Spleen (tissue), 11 donors: Measurements from ENCODE around the gene INPP5D. TPM values are rescaled to one million over a fixed set of nuclear protein-coding genes. Genes with fewer than 3 reads are reported as not detected.
A peak's percentile ranks its signal among the peaks of the same experiment; 100 is the strongest.

Experiments used
- DNase-seq: peaks from one replicate; pipeline ENCODE4 v3.0.0-alpha.2; 2020
- H3K27ac ChIP-seq, 8 donors: fragments of 200-600 bp; sonication (generic) in 7 of 8; 1 replicate in 4 of 8; 2 replicates in 4 of 8; pipeline versions ENCODE4 v1.5.0 to v1.8.0; 2016 to 2021; ENCODE audit warnings: inconsistent platforms in 4 of 8, mild to moderate bottlenecking in 4 of 8, moderate library complexity in 1 of 8
- H3K27me3 ChIP-seq, 7 donors: fragments of 200-600 bp; sonication (generic) in 6 of 7; replicated peaks in 1 of 7; 1 replicate in 4 of 7; 2 replicates in 3 of 7; pipeline versions ENCODE4 v1.5.0 to v1.8.0; 2016 to 2021; ENCODE audit warnings: inconsistent platforms in 3 of 7, mild to moderate bottlenecking in 1 of 7
- H3K36me3 ChIP-seq, 6 donors: fragments of 200-600 bp; sonication (generic) in 5 of 6; 1 replicate in 4 of 6; 2 replicates in 2 of 6; pipeline versions ENCODE4 v1.5.0 to v1.8.0; 2016 to 2021; ENCODE audit warnings: inconsistent platforms in 2 of 6
- H3K4me1 ChIP-seq, 6 donors: fragments of 200-600 bp; sonication (generic) in 5 of 6; 1 replicate in 3 of 6; 2 replicates in 3 of 6; pipeline versions ENCODE4 v1.5.0 to v1.8.0; 2016 to 2021; ENCODE audit warnings: inconsistent platforms in 3 of 6
- H3K4me3 ChIP-seq, 8 donors: fragments of 200-600 bp; sonication (generic) in 7 of 8; 1 replicate in 4 of 8; 2 replicates in 4 of 8; pipeline versions ENCODE4 v1.5.0 to v1.8.0; 2016 to 2021; ENCODE audit warnings: inconsistent platforms in 4 of 8, mild to moderate bottlenecking in 4 of 8, moderate library complexity in 2 of 8
- H3K9me3 ChIP-seq, 8 donors: fragments of 200-600 bp; sonication (generic) in 7 of 8; 1 replicate in 4 of 8; 2 replicates in 4 of 8; pipeline versions ENCODE4 v1.5.0 to v1.8.0; 2016 to 2021; ENCODE audit warnings: inconsistent platforms in 4 of 8
- CTCF ChIP-seq, 11 experiments: fragments of 200-600 bp in 7 of 11; fragments of 450-650 bp in 4 of 11; sonication (generic) in 4 of 11; IDR thresholded peaks in 8 of 11; conservative IDR thresholded peaks in 3 of 11; 1 replicate in 7 of 11; 2 replicates in 4 of 11; pipeline versions ENCODE4 v1.4.0 to v1.8.0; 2016 to 2021; ENCODE audit warnings: antibody characterized with exemption in 11 of 11, inconsistent platforms in 4 of 11, mild to moderate bottlenecking in 1 of 11
- POLR2A ChIP-seq, 3 donors: fragments of 450-650 bp; IDR thresholded peaks; one replicate each; pipeline ENCODE4 v1.5.1; 2017; ENCODE audit warnings: antibody characterized with exemption in 3 of 3, mild to moderate bottlenecking in 1 of 3
- POLR2AphosphoS5 ChIP-seq, 3 donors: sonication (generic); formaldehyde crosslinking; IDR thresholded peaks; one replicate each; pipeline ENCODE4 v1.5.1; 2017; ENCODE audit warnings: antibody characterized with exemption in 3 of 3
- WGBS, 5 donors: extraction: QIAGEN DNeasy Blood & Tissue Kit in 3 of 5; methylation state at CpG; one replicate each; pipeline versions ENCODE4 v1.1.5 to v1.1.7; 2013 to 2018; 5-methylcytosine and 5-hydroxymethylcytosine counted together
- intact Hi-C: fragments of 100-400 bp; cut with DNase I; formaldehyde crosslinking; loops from one replicate; pipeline ENCODE4 v1.15.0; 2023; ENCODE audit warnings: low total_unique reads
- polyA plus RNA-seq, 3 donors: library from polyadenylated mRNA; stranded (reverse); fragments of 200-250 nt; gene quantifications; one replicate each; pipeline ENCODE4 v1.2.1, GENCODE V29; 2013
- total RNA-seq, 7 donors: library from RNA; depleted of rRNA in 3 of 7; stranded (reverse); fragments of >200 nt in 3 of 7; fragmentation: NEBNext Ultra II Directional in 4 of 7; extraction: Animal tissue kit (Norgen Biotek cat#: 25700) in 4 of 7; gene quantifications; one replicate each; pipeline versions ENCODE4 v1.1.0 to v1.2.1, GENCODE V29; 2016 to 2021
- donor health status: healthy with polysubstance abuse.
- donor health status: DM: no; HTN: no; CAD: no; lungs with moderate emphysema.
- donor health status: DM: no; HTN: no; CAD: no.
- donor health status: Bipolar disorder and iron deficiency.
- donor health status: healthy.
- donor health status: DM: no; HTN: no; CAD: no.
- donor health status: DM: yes; HTN: yes; CAD: no.

Gene INPP5D
- total and polyA plus RNA-seq, 10 donors, result 71.1 to 246 (median 181) TPM

- Histone ChIP-seq H3K27me3 (no peaks in the 10 kb centered on the region), H3K4me3 (no peak overlapping the region), H3K9me3 (no peaks in the 10 kb centered on the region), H3K4me1 (peaks cover 0 to 29% (median 17%) of the 10 kb centered on the region in 6 donors), H3K27ac (peak overlapping the region in 1 of 8 donors; percentile 30), H3K36me3 (peaks cover 6 to 100% (median 93%) of the 10 kb centered on the region in 6 donors)
- TF ChIP-seq POLR2AphosphoS5 (IDR thresholded peaks at IDR 0.05), result peak in 2 of 3 donors; percentile 35 to 56
- TF ChIP-seq POLR2A (IDR thresholded peaks at IDR 0.05), result no peak
- WGBS, 5 donors, result 85 to 92% (median 89%) methylated on average over 3 to 8 of the region's 8 CpGs
- intact Hi-C loops, result no loop called here
- no peak for DNase-seq
Observed at GRCh38 chr2:233184669-233185068, 124.5 kb downstream of the INPP5D start.

- intact Hi-C loops, result no loop called here
- Histone ChIP-seq H3K27me3 (no peaks in the 10 kb centered on the region), H3K4me1 (peaks cover 0 to 29% (median 15%) of the 10 kb centered on the region in 6 donors), H3K27ac (peak overlapping the region in 5 of 8 donors; percentile 15 to 62 (median 47)), H3K4me3 (no peak overlapping the region), H3K9me3 (no peaks in the 10 kb centered on the region), H3K36me3 (peaks cover 6 to 100% (median 94%) of the 10 kb centered on the region in 6 donors)
- DNase-seq, result no peak
- TF ChIP-seq POLR2AphosphoS5 (IDR thresholded peaks at IDR 0.05), result no peak
- TF ChIP-seq CTCF (IDR thresholded peaks at IDR 0.05 in 8 of 11, conservative IDR thresholded peaks at IDR 0.05 in 3 of 11), result no peak
- no peak for TF ChIP-seq POLR2A (IDR thresholded peaks at IDR 0.05)
- WGBS, 5 donors, result 73 to 86% (median 79%) methylated on average over 7 of the region's 7 CpGs
Observed at GRCh38 chr2:233185330-233185729, 125.2 kb downstream of the INPP5D start.

- WGBS, 5 donors, result 66 to 75% (median 74%) methylated on average over 8 of the region's 8 CpGs
- H3K36me3 ChIP-seq, result peaks cover 6 to 100% (median 97%) of the 10 kb centered on the region in 6 donors
- H3K27me3 ChIP-seq, result no peaks in the 10 kb centered on the region
- peaks cover 0 to 36% (median 15%) of the 10 kb centered on the region in 6 donors for H3K4me1 ChIP-seq
- no peak for DNase-seq
- TF ChIP-seq CTCF (IDR thresholded peaks at IDR 0.05 in 8 of 11, conservative IDR thresholded peaks at IDR 0.05 in 3 of 11), result no peak
- peak in 2 of 3 donors; percentile 19 to 58 for TF ChIP-seq POLR2AphosphoS5 (IDR thresholded peaks at IDR 0.05)
- intact Hi-C loops, result no loop called here
- no peak overlapping the region for H3K4me3 ChIP-seq
- H3K27ac ChIP-seq, result peak overlapping the region in 6 of 8 donors; percentile 0 to 62 (median 46)
- H3K9me3 ChIP-seq, result no peaks in the 10 kb centered on the region
Observed at GRCh38 chr2:233185963-233186362, 125.8 kb downstream of the INPP5D start.

- intact Hi-C loops, result no loop called here
- H3K27ac ChIP-seq, result no peak overlapping the region
- WGBS, 5 donors, result 95 to 97% (median 96%) methylated on average over 5 of the region's 5 CpGs
- peaks cover 0 to 43% (median 15%) of the 10 kb centered on the region in 6 donors for H3K4me1 ChIP-seq
- no peak for DNase-seq
- H3K9me3 ChIP-seq, result no peaks in the 10 kb centered on the region
- no peak overlapping the region for H3K4me3 ChIP-seq
- no peaks in the 10 kb centered on the region for H3K27me3 ChIP-seq
- H3K36me3 ChIP-seq, result peaks cover 6 to 100% (median 97%) of the 10 kb centered on the region in 6 donors
- TF ChIP-seq POLR2A (IDR thresholded peaks at IDR 0.05) (no peak), CTCF (IDR thresholded peaks at IDR 0.05 in 8 of 11, conservative IDR thresholded peaks at IDR 0.05 in 3 of 11) (no peak)
Observed at GRCh38 chr2:233186851-233187250, 126.7 kb downstream of the INPP5D start.
